Prostate gland (tissue), 2 donors: ENCODE results near the gene MT3.

Experiments used
- CTCF ChIP-seq, 4 experiments: fragments of 200-600 bp in 2 of 4; fragments of 450-650 bp in 2 of 4; sonication (generic) in 2 of 4; IDR thresholded peaks; 1 replicate in 3 of 4; 2 replicates in 1 of 4; pipeline ENCODE4 v1.5.1; 2016 to 2019; ENCODE audit warnings: antibody characterized with exemption in 4 of 4, mild to moderate bottlenecking in 2 of 4, moderate library complexity in 2 of 4
- POLR2A ChIP-seq: fragments of 450-650 bp; IDR thresholded peaks from one replicate; pipeline ENCODE4 v1.6.1; 2016; ENCODE audit warnings: antibody characterized with exemption, mild to moderate bottlenecking

- TF ChIP-seq POLR2A: no peak
- TF ChIP-seq CTCF (IDR thresholded peaks at IDR 0.05): no peak
Observed at GRCh38 chr16:56554441-56554840, 34.9 kb upstream of the MT3 start.
